HFF-Myc (cell line): ENCODE measurements around the gene RPS10.
"Not testable (repeated sequence)": the region's sequence is repeated elsewhere in the genome, so short reads cannot be mapped to it uniquely, and the experiment has no call there.

ENCODE experiments used
- DNase-seq: peaks from one replicate; pipeline ENCODE4 v3.0.0-alpha.2; 2011; ENCODE audit warnings: low read depth; ENCODE audit errors: extremely low read depth
- H3K4me3 ChIP-seq: replicated peaks from 2 replicates; pipeline ENCODE4 v1.5.1; 2011; ENCODE audit warnings: low read depth, mild to moderate bottlenecking, control low read depth, low read length
- TF ChIP-seq, protein P1 (sequence below): IDR thresholded peaks from 2 replicates; pipeline ENCODE4 v1.5.1; 2012; ENCODE audit warnings: mild to moderate bottlenecking, low read depth, low read length, control low read depth; ENCODE audit errors: missing control alignments

Gene RPS10

DNA sequence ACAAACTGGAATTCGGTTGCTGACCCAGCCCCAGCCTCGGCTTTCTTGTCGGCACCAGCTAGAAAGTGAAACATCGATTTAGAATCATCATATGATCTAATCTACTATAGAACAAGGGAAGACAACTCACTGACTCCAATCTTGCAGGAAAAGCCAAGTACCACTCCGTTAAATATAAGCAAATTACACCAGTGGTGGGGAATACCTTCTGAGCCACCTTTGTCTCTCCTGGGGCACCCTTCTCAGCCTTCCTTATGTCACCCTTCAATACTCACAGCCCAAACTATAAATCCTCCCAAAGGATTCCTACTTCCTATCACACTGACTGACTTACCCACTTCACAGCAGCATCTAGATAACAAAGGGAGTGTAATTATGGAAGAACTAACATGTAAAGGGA is 7.5 kb downstream of the RPS10 start:
- TF ChIP-seq, protein P1, sequence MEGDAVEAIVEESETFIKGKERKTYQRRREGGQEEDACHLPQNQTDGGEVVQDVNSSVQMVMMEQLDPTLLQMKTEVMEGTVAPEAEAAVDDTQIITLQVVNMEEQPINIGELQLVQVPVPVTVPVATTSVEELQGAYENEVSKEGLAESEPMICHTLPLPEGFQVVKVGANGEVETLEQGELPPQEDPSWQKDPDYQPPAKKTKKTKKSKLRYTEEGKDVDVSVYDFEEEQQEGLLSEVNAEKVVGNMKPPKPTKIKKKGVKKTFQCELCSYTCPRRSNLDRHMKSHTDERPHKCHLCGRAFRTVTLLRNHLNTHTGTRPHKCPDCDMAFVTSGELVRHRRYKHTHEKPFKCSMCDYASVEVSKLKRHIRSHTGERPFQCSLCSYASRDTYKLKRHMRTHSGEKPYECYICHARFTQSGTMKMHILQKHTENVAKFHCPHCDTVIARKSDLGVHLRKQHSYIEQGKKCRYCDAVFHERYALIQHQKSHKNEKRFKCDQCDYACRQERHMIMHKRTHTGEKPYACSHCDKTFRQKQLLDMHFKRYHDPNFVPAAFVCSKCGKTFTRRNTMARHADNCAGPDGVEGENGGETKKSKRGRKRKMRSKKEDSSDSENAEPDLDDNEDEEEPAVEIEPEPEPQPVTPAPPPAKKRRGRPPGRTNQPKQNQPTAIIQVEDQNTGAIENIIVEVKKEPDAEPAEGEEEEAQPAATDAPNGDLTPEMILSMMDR, result no peak
- DNase-seq, result no peak
- H3K4me3 ChIP-seq, result no peak overlapping the region

DNA sequence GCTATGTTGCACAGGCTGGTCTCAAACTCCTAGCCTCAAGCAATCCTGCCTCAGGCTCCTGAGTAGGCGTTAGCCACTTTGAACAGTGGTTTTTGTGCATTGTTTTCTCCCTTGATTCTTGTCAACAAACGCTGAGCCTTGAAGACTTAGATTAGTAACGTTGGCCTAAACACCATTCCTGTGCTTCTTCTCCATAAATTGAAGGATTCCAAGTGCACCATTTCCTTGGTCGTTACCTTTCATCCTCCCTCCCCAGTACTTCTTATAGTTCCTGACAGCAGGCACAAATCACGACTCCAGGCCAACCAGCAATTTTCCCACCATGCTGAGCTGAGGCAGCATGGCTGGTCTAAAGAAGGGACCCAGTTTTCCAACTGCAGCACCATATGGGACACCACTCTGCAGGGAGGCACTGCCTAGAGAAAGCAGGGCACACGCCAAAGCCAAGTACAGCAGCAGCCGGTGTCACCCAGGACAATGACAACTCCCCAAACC is 8.9 kb downstream of the RPS10 start:
- no peak for DNase-seq
- TF ChIP-seq, protein P1, result no peak
- no peak overlapping the region for H3K4me3 ChIP-seq

DNA sequence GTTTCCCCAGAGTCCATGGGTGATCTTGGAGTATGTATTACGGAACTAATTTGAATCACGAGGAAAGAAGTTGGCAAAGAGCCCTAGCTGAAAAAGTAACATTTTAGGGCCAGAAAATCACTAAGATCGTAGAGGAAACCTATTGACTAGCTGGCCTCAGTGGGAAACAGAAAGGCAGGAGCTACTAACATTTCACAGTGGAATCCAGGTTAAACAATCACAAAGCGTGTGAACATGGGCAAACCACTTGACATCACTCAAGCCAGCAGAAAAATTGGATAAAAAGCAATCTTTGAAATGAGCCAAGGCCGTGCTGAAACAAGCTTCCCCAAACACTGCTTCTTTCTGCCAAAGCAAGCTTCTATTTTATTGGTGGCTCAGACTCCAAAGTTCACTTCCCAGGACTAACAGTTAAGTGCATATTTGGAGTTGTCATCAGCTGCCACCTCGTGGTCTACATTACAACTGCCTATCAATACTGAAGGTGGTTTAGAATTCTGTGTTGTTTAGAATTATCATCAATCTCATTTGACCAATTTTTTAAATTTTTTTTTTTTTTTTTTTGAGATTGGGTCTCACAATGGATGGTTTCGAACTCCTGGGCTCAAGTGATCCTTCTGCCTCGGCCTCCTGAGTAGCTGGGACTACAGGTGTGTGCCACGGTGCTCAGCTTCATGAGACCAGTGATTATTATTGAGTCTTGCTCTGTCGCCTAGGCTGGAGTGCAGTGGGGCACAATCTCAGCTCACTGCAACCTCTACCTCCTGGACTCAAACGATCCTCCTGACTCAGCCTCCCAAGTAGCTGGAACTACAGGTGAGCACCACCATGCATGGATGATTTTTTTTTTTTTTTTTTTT is 10.6 kb downstream of the RPS10 start:
- DNase-seq, result no peak
- TF ChIP-seq, protein P1, result peak; percentile 19
- no peak overlapping the region for H3K4me3 ChIP-seq

DNA sequence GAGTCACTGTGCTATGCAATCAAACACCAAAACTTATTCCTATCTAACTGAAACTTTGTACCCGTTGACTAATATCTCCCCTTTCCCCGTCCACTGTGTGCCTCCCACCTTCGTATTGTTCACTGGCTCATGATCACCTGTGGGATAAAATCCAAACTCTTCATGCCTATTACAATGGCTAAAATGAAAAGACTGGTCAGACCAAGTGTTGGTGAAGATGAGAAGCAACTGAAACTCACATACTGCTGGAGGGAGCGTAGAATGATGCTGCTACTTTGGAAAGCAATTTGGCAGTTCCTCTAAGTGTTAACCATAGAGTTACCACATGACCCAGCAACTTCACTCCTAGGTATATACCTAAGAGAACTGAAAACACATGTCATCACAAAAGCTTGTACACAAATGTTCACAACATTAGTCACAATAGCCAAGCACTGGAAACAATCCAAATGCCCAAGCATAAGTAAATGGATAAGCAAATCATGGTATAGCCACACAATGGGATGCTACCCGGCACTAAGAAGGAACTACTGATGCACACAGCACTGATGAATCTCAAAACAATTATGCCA is 13.1 kb downstream of the RPS10 start:
- DNase-seq, result no peak
- TF ChIP-seq, protein P1, result no peak
- no peak overlapping the region for H3K4me3 ChIP-seq

DNA sequence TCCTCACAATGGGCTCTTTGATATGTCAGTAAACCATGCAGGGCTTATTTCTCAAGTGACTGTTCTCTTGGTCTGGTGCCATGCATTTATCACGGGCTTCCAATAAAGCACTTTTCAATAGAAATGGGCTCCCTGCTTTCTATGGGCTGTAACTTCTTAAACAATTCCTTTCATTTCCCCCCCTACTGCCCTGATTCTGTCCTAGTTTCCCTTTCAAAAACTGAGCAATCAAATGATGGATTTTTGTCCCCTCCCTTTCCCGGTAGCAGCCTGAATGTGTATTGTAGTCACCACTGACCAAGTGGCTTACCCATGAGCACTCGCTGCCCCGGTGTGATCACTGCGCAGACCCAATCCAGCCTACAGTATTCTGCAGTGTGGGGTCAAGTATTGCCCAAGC is 13.9 kb downstream of the RPS10 start:
- DNase-seq, result no peak
- H3K4me3 ChIP-seq, result no peak overlapping the region
- TF ChIP-seq, protein P1, result no peak

DNA sequence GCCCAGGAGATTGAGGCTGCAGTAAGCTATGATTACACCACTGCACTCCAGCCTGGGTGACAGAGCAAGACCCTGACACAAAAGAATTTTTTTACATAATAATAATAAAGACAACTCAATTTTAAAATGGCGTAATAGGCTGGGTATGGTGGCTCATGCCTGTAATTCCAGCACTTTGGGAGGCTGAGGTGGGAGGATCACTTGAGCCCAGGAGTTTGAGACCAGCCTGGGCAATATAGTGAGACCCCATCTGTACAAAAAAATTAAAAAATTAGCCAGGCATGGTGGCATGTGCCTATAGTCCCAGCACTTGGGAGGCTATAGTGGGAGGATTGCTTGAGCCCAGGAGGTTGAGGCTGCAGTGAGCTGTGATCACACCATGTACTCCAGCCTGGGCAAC is 18.0 kb downstream of the RPS10 start:
- not testable (repeated sequence) for DNase-seq, H3K4me3 ChIP-seq

DNA sequence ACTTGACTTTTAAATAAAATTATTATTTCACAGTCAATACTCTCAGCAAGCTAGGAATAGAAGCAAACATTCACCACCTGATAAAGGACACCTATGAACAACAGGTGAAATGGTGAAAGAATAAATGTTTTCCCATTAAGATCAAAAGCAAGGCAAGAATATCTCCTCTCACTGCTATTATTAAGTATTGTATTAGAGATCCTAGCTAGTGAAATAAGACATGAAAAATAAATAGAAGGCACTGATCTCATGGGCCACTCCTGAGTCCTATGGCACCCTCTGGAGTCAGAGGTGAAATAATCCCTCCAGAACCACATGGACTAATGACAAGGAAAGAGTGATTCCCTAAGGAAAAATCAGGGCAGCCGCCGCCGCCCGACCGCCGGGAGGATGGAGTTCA is 29.4 kb downstream of the RPS10 start:
- H3K4me3 ChIP-seq, result no peak overlapping the region
- TF ChIP-seq, protein P1, result no peak
- no peak for DNase-seq
